Measurements from ENCODE around the gene LACTB.

Gene LACTB

DNA sequence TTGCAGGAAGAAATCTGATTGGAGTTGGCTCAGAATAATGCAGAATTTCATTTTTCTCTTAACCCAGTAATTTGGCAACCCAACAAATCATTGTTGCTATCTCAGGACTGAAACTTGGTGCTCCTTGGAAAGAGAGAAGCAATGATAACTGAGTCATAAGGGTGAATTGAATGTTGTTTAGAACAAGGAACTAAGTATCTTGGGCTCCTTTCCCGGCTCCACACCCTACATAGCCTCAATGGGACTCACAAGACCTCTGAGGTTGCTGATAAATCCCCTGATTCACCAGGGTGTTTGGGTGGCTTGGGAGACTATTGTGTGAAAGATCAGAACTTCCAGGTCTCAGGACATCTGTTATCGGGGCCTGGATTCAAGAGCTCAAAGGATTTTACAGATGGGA, 60.0 kb downstream of the LACTB start:
- no peak for DNase-seq

DNA sequence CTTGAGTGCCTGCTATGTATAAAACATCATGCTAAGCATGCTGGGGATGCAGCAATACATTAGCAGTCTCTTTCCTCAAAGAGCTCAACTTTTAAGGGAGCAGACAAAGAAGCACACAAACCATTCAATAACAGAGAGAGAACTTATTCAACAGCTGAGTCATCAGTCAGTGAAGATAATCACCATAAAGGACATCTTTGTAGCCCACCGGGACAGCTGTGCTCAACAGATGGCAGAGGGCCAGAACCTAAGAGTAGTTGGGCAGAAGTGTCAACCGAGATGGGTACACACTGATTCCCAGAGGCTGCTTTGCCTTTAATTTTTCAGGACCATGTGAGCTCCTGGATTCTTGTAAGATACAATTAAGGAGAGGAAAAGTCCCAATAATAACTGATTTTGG, 63.5 kb downstream of the LACTB start:
- DNase-seq = no peak

DNA sequence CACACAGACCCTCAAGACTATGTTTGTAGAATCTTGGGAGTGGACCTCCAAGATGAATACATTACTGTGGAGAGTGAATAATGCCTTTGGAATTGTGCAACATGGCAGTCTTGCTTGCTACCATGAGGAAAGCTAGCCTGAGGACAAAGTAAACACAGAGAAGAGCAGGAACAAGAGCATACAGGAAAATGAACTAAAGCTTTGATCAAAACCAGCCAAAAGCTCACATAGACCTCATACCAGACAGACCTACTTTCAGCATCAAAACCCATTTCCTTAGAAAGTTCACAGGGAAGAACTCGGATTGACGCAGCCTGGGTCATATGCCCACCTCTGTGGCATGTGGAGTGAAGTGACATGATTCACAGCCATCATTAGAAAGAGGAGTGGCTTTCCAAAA, 64.4 kb downstream of the LACTB start:
- DNase-seq = no peak

DNA sequence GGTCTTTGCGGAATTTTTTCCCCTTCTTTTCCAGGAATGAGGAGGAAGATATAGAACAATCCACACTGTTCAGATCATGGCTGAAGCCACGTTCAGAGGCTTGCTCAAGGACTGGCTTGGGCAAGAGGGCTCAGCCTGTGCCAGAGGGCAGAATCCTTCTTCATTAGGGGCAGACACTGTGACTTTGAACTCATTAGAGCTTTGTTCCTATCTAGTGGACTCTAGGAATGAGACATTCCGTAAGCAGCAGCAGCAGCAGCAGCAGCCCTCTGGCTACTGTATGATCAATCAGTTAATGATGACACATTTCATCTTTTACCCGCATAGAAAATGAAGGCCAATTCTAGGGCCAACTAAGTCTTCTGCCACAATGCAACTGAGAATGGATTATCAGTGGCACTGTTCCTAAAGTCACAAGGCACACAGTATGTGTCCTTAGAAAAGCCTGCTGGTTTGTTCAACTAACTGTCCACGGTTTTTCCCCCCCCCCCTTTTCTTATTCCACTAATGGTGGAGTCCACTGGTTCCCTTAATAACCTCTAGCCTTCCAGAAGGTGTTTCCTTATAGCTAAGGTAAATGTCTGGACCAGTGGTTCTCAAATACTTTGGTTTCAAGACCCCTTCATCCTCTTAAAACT, 66.0 kb downstream of the LACTB start:
- DNase-seq = no peak

DNA sequence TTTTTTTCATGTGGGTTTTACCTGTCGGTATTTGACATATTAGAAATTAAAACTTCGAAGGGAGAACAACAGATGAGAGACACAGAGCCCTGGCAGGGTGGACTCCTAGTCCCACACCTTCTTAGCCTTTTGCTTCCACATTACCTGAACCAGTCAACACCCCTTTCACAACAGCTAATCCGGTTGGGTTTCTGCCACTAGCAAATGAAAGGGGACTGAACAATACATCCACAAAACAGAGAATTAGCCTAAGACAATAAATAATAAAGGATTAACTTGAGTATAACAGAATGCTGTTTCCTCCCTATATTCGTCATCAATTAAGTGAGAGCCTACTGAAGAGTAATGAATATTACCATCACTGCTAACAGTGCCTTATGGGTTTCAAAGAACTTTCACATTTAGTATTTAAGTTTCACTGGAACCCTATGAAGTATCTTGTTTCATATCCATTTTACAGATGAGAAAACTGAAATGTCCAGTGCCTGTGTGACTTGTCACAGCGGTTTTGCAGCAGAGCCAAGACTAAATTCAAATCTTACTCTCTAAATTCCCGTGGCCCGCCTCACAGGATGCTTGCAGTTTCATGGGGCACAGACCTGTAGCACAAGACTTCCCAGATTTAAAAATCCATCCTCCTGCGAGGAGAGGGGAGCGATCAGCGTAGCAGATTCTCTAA, 66.7 kb downstream of the LACTB start:
- DNase-seq = no peak

DNA sequence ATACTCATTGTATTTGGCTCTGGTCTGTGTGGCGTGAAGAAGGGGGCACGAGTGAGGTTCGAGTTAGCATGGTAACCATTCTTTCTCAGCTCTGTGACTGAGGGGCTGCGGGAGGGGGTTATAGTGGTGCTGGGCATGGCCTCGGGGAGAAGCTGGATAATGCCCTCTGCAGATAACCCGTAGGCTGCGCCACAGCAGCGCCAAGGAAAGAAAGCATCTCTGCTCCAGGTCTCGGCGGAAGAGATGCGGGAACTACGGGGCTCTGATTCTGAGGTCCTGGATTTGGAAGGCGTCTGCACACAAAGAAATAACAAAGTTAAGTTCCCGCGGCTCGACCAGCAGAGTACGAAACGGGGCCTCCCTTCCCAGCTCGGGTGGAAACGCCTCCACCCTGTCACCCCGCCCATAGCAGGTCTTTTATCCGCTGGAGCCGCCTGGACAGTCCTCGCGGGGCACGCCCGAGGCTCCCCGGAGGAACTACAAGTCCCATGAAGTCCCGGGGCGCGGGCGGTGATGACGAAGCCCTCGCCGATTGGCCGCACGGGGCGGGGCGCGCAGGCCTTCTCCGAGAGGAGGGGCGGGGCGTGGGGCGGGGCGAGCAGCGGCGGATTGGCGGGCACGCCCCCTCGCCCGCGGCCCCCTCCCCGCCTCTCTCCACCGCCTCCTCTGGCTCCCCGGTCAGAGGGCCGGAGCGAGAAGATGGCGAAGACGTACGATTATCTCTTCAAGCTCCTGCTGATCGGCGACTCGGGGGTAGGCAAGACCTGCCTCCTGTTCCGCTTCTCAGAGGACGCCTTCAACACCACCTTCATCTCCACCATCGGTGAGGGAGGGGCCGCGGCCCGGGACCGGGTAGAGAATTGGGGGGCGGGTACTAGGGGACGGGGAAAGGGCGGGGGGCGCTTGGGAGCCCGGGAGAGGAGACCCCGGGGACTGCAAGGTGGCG, 67.5 kb downstream of the LACTB start, which contains the start of gene RAB8B:
RAB8B (plus strand) TSS at position 681 of the 946 bp plus-strand sequence; CDS start at position 700, 19 bp downstream.
- DNase-seq = peak; percentile 93

DNA sequence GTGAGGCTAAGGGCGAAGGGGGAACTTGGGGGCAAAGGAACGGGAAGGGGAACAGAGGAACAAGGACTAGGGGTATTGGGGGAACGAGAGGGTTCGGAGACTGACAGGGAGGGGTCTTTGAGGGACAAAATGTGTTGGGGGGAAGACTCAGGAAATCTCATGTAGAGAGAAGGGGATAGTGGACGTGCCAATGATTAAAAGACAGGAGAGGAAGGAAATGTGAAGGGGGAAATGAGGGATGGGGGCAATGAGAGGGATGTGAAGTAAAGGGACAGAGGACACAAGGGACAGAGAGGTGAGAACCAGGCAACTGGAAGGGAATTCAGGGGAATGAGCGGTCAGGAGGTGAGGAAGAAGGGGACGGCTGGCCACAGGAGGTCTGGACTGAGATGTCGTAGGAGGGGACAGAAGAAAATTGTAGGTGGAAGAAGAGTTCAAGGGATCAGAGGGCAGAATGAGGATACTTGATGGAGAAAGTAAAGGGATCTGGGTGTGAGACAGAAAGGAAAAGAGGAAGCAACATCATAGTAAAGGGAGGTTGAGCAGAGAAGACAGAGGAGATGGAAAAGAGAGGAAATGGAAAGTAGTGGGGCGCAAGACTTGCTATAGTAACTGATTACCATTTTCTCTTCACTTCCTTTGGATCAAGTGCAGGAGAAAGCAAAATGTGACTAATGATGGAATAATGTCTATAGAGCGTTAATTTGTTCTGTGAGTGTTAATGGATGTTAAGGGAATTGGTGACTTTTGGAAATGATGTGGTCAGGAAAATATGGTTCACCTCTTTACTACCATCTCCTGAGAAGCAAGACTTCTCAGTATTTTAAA, 68.5 kb downstream of the LACTB start:
- DNase-seq = no peak

DNA sequence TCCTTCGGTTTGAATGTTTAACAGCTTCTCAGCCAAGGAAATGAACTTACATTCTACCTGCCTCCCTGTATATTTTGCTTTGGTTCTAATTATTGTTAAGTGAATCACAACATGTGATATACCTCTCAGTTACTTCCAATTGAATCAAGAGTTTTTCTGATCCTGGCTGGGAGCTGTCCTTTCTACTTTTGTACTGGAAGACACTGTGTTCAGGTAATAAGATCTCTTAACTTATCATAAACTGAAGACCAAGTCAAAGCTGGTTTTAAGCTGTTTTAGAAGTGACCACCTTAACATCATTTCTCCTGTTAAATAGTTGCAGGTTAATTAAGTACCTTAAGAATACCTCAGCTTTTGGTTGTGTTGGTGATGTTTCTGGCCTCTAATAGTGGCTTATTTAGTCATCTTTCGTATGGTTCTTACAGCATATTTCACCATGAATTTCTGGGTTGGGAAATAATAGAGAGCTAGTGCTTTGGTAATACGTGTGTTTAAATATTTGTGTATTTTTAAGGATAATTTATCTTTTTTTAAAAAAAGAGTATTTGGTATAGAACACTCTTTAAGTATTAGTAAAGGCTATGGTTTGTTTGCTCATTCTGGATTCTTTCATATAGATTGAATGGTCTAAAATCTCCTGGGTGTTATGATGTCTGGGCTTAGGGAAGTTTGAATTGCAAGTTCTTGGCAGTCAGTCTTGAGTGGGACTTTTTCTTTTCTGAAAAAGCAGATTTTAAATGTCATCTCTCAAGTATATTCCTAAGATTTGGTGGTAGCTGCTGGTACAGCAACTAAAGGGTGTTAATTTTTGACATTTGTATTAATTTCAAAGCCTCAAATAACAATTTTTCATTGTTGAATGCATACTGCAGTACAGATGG, 69.3 kb downstream of the LACTB start:
- DNase-seq = no peak

Measured in NCI-H774 (cell line).